ENCODE measurements around the gene CFHR2. TPM values are rescaled to one million over a fixed set of nuclear protein-coding genes. Genes with fewer than 3 reads are reported as not detected.
"Not testable (repeated sequence)": the region's sequence is repeated elsewhere in the genome, so short reads cannot be mapped to it uniquely, and the experiment has no call there.

CFHR2 gene
- not detected for total RNA-seq
- polyA plus RNA-seq: not detected

- H3K4me3 ChIP-seq; H3K9me3 ChIP-seq; H3K4me1 ChIP-seq; DNase-seq; H3K27me3 ChIP-seq; intact Hi-C loops (cut with DNase I); H3K36me3 ChIP-seq; H3K27ac ChIP-seq: not testable (repeated sequence)
- no CpG with 5 or more reads among the region's 1 CpG for WGBS, 2 donors
These were observed at the start of gene CFHR2 for GRCh38 chr1:196943568-196943967. Gene CFHR2 (plus strand): TSS chr1:196943738. CDS start chr1:196943881, 143 bp downstream.

GRCh38 chr1:196896355-196896754 lies 47.2 kb upstream of the CFHR2 start:
- Histone ChIP-seq H3K4me1 (no peaks in the 10 kb centered on the region), H3K27ac (no peak overlapping the region), H3K9me3 (no peaks in the 10 kb centered on the region), H3K36me3 (no peaks in the 10 kb centered on the region), H3K27me3 (peaks cover 0 to 6% (median 0%) of the 10 kb centered on the region in 3 donors), H3K4me3 (no peak overlapping the region)
- no peak for TF ChIP-seq POLR2AphosphoS5 (IDR thresholded peaks at IDR 0.05)
- TF ChIP-seq CTCF (IDR thresholded peaks at IDR 0.05): no peak
- TF ChIP-seq EP300 (IDR thresholded peaks at IDR 0.05): no peak
- TF ChIP-seq POLR2A (IDR thresholded peaks at IDR 0.05): no peak
- WGBS, 2 donors: 52 to 69% methylated on average over 8 of the region's 8 CpGs
- intact Hi-C loops (cut with DNase I): no loop called here
- no peak for DNase-seq

- Histone ChIP-seq H3K4me1 (no peaks in the 10 kb centered on the region), H3K4me3 (no peak overlapping the region), H3K9me3 (no peaks in the 10 kb centered on the region), H3K27ac (no peak overlapping the region), H3K27me3 (peaks cover 0 to 6% (median 0%) of the 10 kb centered on the region in 3 donors), H3K36me3 (no peaks in the 10 kb centered on the region)
- no peak for DNase-seq
- 23 to 26% methylated on average over 26 of the region's 26 CpGs for WGBS, 2 donors
- TF ChIP-seq POLR2AphosphoS5 (IDR thresholded peaks at IDR 0.05): no peak
- no peak for TF ChIP-seq CTCF (IDR thresholded peaks at IDR 0.05)
- TF ChIP-seq POLR2A (IDR thresholded peaks at IDR 0.05): no peak
- TF ChIP-seq EP300 (IDR thresholded peaks at IDR 0.05): no peak
- intact Hi-C loops (cut with DNase I): no loop called here
These were observed 46.2 kb upstream of the CFHR2 start for GRCh38 chr1:196897158-196897828.

- WGBS, 2 donors: 66 to 81% methylated on average over 2 of the region's 2 CpGs
- TF ChIP-seq EP300 (IDR thresholded peaks at IDR 0.05) (no peak), CTCF (IDR thresholded peaks at IDR 0.05) (no peak), POLR2A (IDR thresholded peaks at IDR 0.05) (no peak), POLR2AphosphoS5 (IDR thresholded peaks at IDR 0.05) (no peak)
- intact Hi-C loops (cut with DNase I): no loop called here
These were observed 41.2 kb upstream of the CFHR2 start for GRCh38 chr1:196902344-196902743.

GRCh38 chr1:196910215-196910614 lies 33.3 kb upstream of the CFHR2 start:
- Histone ChIP-seq H3K9me3 (no peaks in the 10 kb centered on the region), H3K27me3 (no peaks in the 10 kb centered on the region), H3K27ac (no peak overlapping the region), H3K4me3 (no peak overlapping the region), H3K36me3 (no peaks in the 10 kb centered on the region), H3K4me1 (no peaks in the 10 kb centered on the region)
- WGBS, 2 donors: 94 to 96% methylated on average over 2 of the region's 2 CpGs
- TF ChIP-seq EP300 (IDR thresholded peaks at IDR 0.05) (no peak), CTCF (IDR thresholded peaks at IDR 0.05) (no peak), POLR2A (IDR thresholded peaks at IDR 0.05) (no peak), POLR2AphosphoS5 (IDR thresholded peaks at IDR 0.05) (no peak)
- intact Hi-C loops (cut with DNase I): no loop called here
- no peak for DNase-seq

More at GRCh38 chr1:196902344-196902743, 41.2 kb upstream of the CFHR2 start:
- H3K36me3 ChIP-seq: no peaks in the 10 kb centered on the region
- DNase-seq: no peak
- no peaks in the 10 kb centered on the region for H3K4me1 ChIP-seq
- H3K27ac ChIP-seq: no peak overlapping the region
- H3K9me3 ChIP-seq: no peaks in the 10 kb centered on the region
- no peak overlapping the region for H3K4me3 ChIP-seq
- H3K27me3 ChIP-seq: peaks cover 0 to 1% (median 0%) of the 10 kb centered on the region in 3 donors

- H3K4me1 ChIP-seq; H3K27ac ChIP-seq; H3K4me3 ChIP-seq; DNase-seq; H3K9me3 ChIP-seq; H3K36me3 ChIP-seq; H3K27me3 ChIP-seq; intact Hi-C loops (cut with DNase I): not testable (repeated sequence)
- WGBS, 2 donors: 47 to 61% methylated on average over 5 of the region's 5 CpGs
These were observed 31.3 kb upstream of the CFHR2 start for GRCh38 chr1:196912283-196912682.

- WGBS, 2 donors: 67 to 85% methylated on average over 1 of the region's 1 CpG
- not testable (repeated sequence) for H3K27ac ChIP-seq, DNase-seq, H3K27me3 ChIP-seq, H3K9me3 ChIP-seq, H3K36me3 ChIP-seq, H3K4me3 ChIP-seq, H3K4me1 ChIP-seq
- intact Hi-C loops (cut with DNase I): loop anchor here (10.0 kb wide), 1 partner anchor 132 kb away; no protein-coding TSS in a partner anchor
These were observed 16.7 kb upstream of the CFHR2 start for GRCh38 chr1:196926839-196927238.

- intact Hi-C loops (cut with DNase I); H3K4me3 ChIP-seq; H3K27me3 ChIP-seq; H3K36me3 ChIP-seq; DNase-seq; H3K27ac ChIP-seq; H3K9me3 ChIP-seq; H3K4me1 ChIP-seq: not testable (repeated sequence)
- 88 to 95% methylated on average over 2 of the region's 2 CpGs for WGBS, 2 donors
These were observed 10.7 kb upstream of the CFHR2 start for GRCh38 chr1:196932853-196933252.

Data from sigmoid colon (tissue), 7 donors.